Thoracic aorta (tissue), 2 donors: ENCODE data around the gene LRMDA. TPM values are rescaled to one million over a fixed set of nuclear protein-coding genes. Genes with fewer than 3 reads are reported as not detected.

Experiments used
- ATAC-seq: fragments of 150-250 bp; one replicate; pipeline ENCODE4 v1.8.0; 2017; ENCODE audit warnings: low read depth; ENCODE audit not compliant: insufficient number of reproducible peaks, low FRiP score
- DNase-seq: peaks from one replicate; pipeline ENCODE4 v3.0.0-alpha.2; 2020; ENCODE audit warnings: low spot score
- H3K27ac ChIP-seq, 2 donors: fragments of 200-600 bp; sonication (generic); 1 replicate in 1 of 2; 2 replicates in 1 of 2; pipeline ENCODE4 v1.5.1; 2016; ENCODE audit warnings: mild to moderate bottlenecking in 2 of 2, moderate library complexity in 2 of 2
- H3K27me3 ChIP-seq: fragments of 200-600 bp; sonication (generic); replicated peaks from 2 replicates; pipeline ENCODE4 v1.6.0; 2016; ENCODE audit warnings: mild to moderate bottlenecking; ENCODE audit not compliant: insufficient read depth
- H3K36me3 ChIP-seq: fragments of 200-600 bp; sonication (generic); one replicate; pipeline ENCODE4 v1.5.1; 2016
- H3K4me1 ChIP-seq, 2 donors: fragments of 200-600 bp; sonication (generic); 1 replicate in 1 of 2; 2 replicates in 1 of 2; pipeline versions ENCODE4 v1.5.1 to v1.6.0; 2016; ENCODE audit warnings: low read depth in 2 of 2, mild to moderate bottlenecking in 1 of 2; ENCODE audit not compliant: control insufficient read depth in 1 of 2
- H3K4me3 ChIP-seq: fragments of 200-600 bp; sonication (generic); 2 replicates; pipeline ENCODE4 v1.5.1; 2016; ENCODE audit warnings: mild to moderate bottlenecking
- H3K9me3 ChIP-seq: fragments of 200-600 bp; sonication (generic); 2 replicates; pipeline ENCODE4 v1.5.1; 2016
- CTCF ChIP-seq: fragments of 200-600 bp; sonication (generic); IDR thresholded peaks from one replicate; pipeline ENCODE4 v1.5.1; 2019; ENCODE audit warnings: antibody characterized with exemption
- total RNA-seq, 2 donors: library from RNA; depleted of rRNA; stranded (reverse); fragments of >200 nt; gene quantifications; one replicate each; pipeline versions ENCODE4 v1.1.0 to v1.2.3, GENCODE V29; 2016

The LRMDA gene
- total RNA-seq, 2 donors from 2014 or later: 8.3 to 36.6 TPM

GRCh38 chr10:76347832-76348231 is 916.4 kb downstream of the LRMDA start:
- ATAC-seq: no peak
- H3K4me1 ChIP-seq: no peaks in the 10 kb centered on the region
- no peak for TF ChIP-seq CTCF
- H3K36me3 ChIP-seq: no peaks in the 10 kb centered on the region
- DNase-seq: no peak
- H3K27me3 ChIP-seq: no peaks in the 10 kb centered on the region
- no peak overlapping the region for H3K27ac ChIP-seq
- H3K9me3 ChIP-seq: no peaks in the 10 kb centered on the region
- H3K4me3 ChIP-seq: no peak overlapping the region

GRCh38 chr10:76350583-76350982 is 919.2 kb downstream of the LRMDA start:
- no peaks in the 10 kb centered on the region for H3K27me3 ChIP-seq
- DNase-seq (no peak), ATAC-seq (no peak)
- H3K4me1 ChIP-seq: no peaks in the 10 kb centered on the region
- no peaks in the 10 kb centered on the region for H3K36me3 ChIP-seq
- no peak for TF ChIP-seq CTCF
- H3K4me3 ChIP-seq: no peak overlapping the region
- no peaks in the 10 kb centered on the region for H3K9me3 ChIP-seq
- H3K27ac ChIP-seq: no peak overlapping the region

GRCh38 chr10:76352300-76352699 is 920.9 kb downstream of the LRMDA start:
- Histone ChIP-seq H3K27ac (no peak overlapping the region), H3K4me1 (no peaks in the 10 kb centered on the region)
- no peak for ATAC-seq

DNA sequence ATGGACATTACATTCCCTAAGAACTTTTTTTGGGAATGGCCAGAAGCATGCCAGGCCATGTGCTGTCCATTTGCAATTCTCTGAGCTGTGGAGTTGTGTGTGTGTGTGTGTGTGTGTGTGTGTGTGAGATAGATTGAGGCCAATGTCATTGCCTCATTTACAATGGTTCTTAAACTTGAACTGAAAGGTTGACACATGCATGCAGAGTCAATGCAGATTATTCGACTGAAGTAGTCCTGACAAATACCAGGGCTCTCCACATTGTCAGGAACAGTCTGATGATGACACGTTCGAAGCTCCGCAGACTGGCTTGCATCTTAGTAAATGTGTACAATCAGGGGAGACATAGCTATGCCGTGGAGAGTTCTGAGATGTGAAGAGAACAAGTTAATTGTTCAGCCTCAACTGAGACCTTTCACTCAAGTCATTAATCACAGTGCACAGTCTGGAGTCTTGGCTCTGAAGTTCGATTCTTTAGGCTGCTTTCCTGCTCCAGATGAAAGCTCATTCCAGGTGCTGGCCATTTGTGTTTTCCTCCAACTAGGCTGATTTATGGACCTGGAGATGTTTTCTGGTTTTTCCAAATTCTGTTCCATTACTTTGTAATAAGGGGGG is 921.9 kb downstream of the LRMDA start:
- DNase-seq (no peak), ATAC-seq (no peak)
- TF ChIP-seq CTCF: no peak
- Histone ChIP-seq H3K27ac (no peak overlapping the region), H3K4me1 (peaks cover 0 to 3% of the 10 kb centered on the region in 2 donors), H3K4me3 (no peak overlapping the region), H3K36me3 (no peaks in the 10 kb centered on the region), H3K27me3 (no peaks in the 10 kb centered on the region), H3K9me3 (no peaks in the 10 kb centered on the region)

More at GRCh38 chr10:76352300-76352699, 920.9 kb downstream of the LRMDA start:
- Histone ChIP-seq H3K9me3 (no peaks in the 10 kb centered on the region), H3K4me3 (no peak overlapping the region), H3K36me3 (no peaks in the 10 kb centered on the region), H3K27me3 (no peaks in the 10 kb centered on the region)
- no peak for TF ChIP-seq CTCF
- no peak for DNase-seq

- no peak overlapping the region for H3K4me3 ChIP-seq
- TF ChIP-seq CTCF: no peak
- ATAC-seq (no peak), DNase-seq (no peak)
- H3K27me3 ChIP-seq: no peaks in the 10 kb centered on the region
- no peak overlapping the region for H3K27ac ChIP-seq
- no peaks in the 10 kb centered on the region for H3K9me3 ChIP-seq
- H3K4me1 ChIP-seq: peaks cover 0 to 3% of the 10 kb centered on the region in 2 donors
- no peaks in the 10 kb centered on the region for H3K36me3 ChIP-seq
Measured at GRCh38 chr10:76354212-76354738, 922.9 kb downstream of the LRMDA start.
